GM21447 (cell line): ENCODE measurements around the gene CDH24.

ENCODE experiments used
- ATAC-seq: cut with Tn5 transposase; IDR thresholded peaks from one replicate; pipeline ENCODE4 v1.9.1; 2021; ENCODE audit not compliant: unreplicated experiment

Gene CDH24

GRCh38 chr14:23090254-23090636 lies 32.9 kb upstream of the CDH24 start:
- ATAC-seq, result no peak

GRCh38 chr14:23089498-23090253 lies 32.4 kb upstream of the CDH24 start:
- ATAC-seq, result no peak

- ATAC-seq, result no peak
Observed at GRCh38 chr14:23086565-23086964, 29.2 kb upstream of the CDH24 start.

- no peak for ATAC-seq
Observed at GRCh38 chr14:23085458-23085857, 28.1 kb upstream of the CDH24 start.

GRCh38 chr14:23080474-23080873 lies 23.2 kb upstream of the CDH24 start:
- no peak for ATAC-seq

GRCh38 chr14:23079716-23080115 lies 22.4 kb upstream of the CDH24 start:
- ATAC-seq, result no peak

- no peak for ATAC-seq
Observed at GRCh38 chr14:23078692-23079116, 21.4 kb upstream of the CDH24 start.

GRCh38 chr14:23077962-23078361 lies 20.6 kb upstream of the CDH24 start:
- ATAC-seq, result no peak

GRCh38 chr14:23076785-23077408 lies 19.6 kb upstream of the CDH24 start:
- no peak for ATAC-seq

- no peak for ATAC-seq
Observed at GRCh38 chr14:23074906-23075305, 17.6 kb upstream of the CDH24 start.

GRCh38 chr14:23071921-23072539 lies 14.7 kb upstream of the CDH24 start:
- no peak for ATAC-seq

GRCh38 chr14:23071244-23071920 lies 14.1 kb upstream of the CDH24 start:
- peak; percentile 84 for ATAC-seq

GRCh38 chr14:23070262-23071129 lies 13.2 kb upstream of the CDH24 start:
- ATAC-seq, result no peak

- no peak for ATAC-seq
Observed at GRCh38 chr14:23069413-23069806, 12.1 kb upstream of the CDH24 start.

GRCh38 chr14:23068789-23069412 lies 11.6 kb upstream of the CDH24 start:
- peak; percentile 70 for ATAC-seq

- ATAC-seq, result no peak
Observed at GRCh38 chr14:23067847-23068788, 10.8 kb upstream of the CDH24 start.

GRCh38 chr14:23066855-23067744 lies 9.8 kb upstream of the CDH24 start:
- no peak for ATAC-seq

GRCh38 chr14:23066368-23066767 lies 9.0 kb upstream of the CDH24 start:
- no peak for ATAC-seq
